Activated CD8-positive, alpha-beta memory T cell treated with anti-CD3 and anti-CD28 coated beads, Interleukin-2, amount 50 U/mL, for 24 hours (primary cell): Measurements from ENCODE around the gene PIK3C2G.
"Not testable (repeated sequence)": the region's sequence is repeated elsewhere in the genome, so short reads cannot be mapped to it uniquely, and the experiment has no call there.

Experiments used
- DNase-seq: peaks from one replicate; pipeline ENCODE4 v3.0.0-alpha.2; 2020; ENCODE audit errors: extremely low read depth

PIK3C2G gene

DNA sequence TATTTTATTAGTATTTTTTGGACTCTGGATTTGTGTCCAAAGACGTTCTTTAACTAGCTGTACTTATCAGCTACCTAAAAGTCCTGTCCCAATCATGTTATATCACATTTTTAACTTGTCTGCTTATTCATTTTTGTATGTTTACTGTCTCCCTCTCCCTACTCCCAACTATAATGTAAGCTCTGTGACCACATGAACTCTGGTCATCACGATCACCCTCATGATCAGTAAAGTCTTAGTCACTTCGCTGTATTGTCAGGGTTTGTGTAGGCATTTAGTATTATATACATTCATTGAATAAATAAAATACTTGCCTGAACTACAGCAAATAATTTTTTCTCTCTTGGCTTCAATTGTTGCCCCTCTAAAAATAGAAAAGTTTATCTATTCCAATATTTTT is 211.0 kb downstream of the PIK3C2G start:
- no peak for DNase-seq

DNA sequence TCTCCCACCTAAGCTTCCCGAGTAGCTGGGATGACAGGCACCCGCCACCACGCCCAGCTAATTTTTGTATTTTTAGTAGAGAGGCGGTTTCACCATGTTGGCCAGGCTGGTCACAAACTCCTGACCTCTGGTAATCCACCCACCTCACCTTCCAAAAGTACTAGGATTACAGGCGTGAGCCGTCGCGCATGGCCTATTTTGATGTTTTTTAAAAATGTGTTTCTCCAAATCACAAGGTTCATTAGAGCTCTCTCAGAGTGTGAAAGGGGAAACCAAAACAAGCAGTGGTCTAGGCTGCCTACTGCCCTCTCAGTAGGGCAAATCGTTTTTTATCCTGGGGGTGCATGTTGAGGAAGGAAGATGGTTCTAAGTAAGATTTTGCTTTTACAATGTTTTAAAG is 211.5 kb downstream of the PIK3C2G start:
- no peak for DNase-seq

DNA sequence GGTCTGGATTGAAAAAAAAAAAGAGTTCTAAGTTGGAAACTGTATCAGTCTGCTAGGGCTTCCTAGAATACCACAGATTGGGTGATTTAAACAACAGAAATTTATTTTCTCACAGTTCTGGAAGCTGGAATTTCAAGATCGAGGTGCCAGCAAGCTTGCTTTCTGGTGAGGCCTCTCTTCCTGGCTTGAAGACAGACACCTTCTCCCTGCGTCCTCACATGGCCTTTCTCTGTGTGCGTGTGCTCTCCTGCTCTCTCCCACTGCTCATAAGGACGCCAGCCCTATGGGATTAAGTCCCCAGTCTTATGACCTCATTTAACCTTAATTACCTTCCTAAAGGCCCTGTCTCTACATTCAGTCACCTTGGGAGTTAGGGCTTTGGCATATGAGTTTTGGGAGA is 215.5 kb downstream of the PIK3C2G start:
- no peak for DNase-seq

DNA sequence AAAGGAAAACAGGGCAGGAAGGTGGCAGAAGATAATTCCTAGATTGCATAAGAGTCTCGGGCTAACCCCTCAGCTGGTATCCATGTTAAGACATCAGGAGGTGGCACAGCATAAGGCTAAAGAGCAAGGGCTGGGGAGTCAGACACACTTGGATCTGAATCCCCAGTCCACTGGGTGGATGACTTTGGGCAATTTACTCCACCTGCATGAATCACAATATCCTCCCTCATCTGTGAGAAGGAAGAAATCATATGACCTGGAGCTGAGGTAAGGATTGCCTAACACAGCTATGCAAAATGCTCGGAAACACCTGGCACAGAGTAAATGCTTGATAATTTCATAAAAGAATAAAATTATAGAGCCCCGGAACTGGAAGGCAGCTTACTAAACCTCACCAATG is 217.9 kb downstream of the PIK3C2G start:
- DNase-seq: no peak

DNA sequence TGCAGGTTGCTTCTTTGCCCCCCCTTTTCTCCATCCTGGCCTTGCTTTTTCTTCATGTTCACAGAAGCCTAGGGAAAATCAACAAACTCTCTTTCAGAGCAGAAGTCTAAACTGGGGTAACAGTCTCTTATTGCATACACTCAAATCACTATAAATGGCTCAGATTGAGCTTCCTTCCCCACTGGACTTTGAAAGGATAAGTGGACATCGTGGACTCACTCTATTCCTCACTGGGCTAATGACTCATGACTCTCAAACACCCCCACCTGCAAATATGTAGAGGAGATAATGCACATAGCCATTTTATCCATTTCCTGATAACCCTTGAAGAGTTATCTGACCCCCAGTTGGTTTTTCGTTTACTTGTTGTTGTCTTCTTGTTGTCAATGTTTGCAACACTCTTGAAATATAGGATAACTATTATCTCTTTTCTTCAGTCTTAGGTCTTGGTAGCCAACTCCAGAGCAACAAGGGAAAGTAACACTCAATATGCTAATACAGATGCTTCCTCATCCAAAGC is 221.3 kb downstream of the PIK3C2G start:
- no peak for DNase-seq

DNA sequence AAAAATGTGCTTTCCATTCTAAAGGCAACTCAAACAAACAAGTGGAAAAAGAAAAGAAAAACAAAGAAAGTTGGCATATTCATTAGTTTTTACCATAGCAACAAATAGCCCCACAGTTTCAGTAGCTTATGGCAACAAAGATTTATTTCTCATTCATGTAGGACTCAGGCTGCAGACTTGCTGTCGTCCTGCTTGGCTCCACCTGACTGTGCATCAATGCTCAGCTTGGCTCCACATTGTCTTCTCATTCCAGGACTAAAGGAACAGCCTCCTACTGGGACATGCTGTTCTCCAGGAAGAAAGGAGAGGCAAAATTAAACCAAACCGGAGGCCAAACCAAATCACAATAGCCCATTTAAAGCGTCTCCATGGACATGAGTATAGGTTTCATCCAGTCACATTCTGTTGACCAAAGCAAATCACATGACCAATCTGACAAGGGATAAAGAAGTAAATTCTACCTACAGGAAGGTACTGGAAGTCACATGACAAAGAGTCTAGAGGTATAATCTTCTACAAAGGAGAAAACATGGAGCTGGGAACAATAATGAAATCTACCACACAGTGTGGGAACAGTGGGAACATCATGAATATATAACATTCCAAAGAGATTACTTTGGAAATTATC is 222.5 kb downstream of the PIK3C2G start:
- no peak for DNase-seq

DNA sequence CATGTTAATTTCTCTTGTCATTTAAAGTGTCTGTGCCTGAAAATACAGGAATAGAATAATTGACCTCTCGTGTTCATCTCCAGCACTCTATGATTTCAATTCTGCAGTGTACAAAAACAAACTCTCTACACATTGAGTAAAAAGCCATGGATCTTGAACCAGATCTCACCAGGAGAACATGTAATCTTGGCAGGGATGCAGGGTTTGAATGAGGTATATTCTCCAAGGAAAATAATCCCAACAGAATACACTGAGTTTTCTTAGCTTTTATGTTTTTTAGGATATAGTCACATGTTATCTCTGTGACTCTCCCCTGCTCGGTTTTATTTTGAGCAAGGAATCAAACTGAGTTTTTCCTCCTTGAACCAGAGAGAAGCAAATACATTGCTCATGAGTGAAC is 224.7 kb downstream of the PIK3C2G start:
- no peak for DNase-seq

DNA sequence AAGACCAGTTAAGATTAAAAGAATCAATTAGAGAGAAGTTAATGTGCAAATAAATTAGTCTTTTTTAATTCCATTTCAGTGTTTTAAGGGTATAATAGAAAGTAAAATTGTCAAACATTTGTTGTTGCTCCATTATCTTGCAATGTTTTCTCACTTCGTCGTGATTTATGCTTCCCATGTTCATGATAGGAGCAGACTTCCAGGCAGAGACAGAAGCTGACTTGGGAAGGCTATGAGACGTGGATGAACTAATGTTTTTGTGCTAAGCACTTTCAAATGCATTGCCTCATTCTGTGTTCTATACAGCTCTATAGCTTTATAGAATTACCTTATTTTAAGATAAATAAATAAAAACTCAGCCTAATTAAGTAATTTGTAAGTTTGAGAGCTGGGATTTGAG is 226.2 kb downstream of the PIK3C2G start:
- DNase-seq: no peak

DNA sequence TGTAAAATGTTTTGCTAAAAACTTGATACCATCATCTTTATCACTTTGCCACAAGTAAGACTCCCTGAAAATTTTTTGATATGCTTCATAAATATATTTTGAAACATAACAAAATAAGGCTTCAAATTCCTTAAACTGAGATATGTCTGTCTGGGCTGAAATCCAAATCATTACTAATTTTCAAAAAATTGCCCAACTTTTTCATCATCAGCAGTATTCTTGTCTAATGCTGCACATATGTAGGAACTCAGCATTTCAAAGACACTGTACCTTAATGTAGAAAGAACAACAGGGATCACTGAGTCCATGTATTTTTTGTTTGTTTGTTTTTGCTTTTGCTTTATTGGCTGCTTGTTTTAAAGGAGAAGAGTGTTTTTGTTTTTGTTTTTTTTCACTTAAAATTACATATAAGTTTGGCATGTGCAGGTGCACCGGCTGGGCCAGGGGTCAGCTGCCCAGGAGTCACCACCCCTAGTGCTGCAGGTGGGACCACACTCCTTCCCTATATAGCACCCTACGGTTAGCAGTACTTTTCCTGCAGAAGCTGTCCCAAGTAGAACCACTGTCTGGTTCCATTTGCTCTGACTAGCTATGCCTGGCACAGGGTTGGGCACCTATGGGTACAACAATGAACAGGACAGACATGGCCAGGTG is 231.2 kb downstream of the PIK3C2G start:
- DNase-seq: no peak

DNA sequence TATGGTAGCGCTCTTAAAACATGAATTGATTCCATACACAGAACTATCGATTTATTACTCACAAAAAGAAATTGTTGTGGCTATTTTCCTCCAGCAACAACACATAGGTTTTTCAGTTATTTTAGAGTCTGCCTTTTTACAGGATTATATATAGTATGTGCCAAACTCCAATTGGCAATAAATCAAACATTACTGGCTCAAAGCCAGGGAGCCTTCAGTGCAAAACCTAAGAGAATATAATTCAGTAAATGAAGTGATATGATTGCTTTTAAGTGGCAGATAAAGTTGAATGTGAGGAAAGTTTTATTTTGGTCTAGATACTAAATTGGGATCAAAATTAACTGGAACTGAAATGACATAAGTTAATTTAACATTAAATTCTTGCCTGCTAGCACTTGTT is 234.8 kb downstream of the PIK3C2G start:
- DNase-seq: no peak

DNA sequence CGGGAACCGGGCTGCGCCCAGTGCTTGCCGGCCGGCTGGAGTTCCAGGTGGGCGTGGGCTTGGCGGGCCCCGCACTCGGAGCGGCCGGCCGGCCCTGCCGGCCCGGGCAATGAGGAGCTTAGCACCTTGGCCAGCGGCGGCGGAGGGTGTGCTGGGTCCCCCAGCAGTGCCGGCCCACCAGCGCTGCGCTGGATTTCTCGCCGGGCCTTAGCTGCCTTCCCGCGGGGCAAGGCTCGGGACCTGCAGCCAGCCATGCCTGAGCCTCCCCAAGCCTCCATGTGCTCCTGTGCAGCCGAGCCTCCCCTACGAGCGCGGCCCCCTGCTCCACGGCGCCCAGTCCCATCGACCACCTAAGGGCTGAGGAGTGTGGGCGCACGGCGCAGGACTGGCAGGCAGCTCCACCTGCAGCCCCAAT is 238.8 kb downstream of the PIK3C2G start:
- DNase-seq: not testable (repeated sequence)

DNA sequence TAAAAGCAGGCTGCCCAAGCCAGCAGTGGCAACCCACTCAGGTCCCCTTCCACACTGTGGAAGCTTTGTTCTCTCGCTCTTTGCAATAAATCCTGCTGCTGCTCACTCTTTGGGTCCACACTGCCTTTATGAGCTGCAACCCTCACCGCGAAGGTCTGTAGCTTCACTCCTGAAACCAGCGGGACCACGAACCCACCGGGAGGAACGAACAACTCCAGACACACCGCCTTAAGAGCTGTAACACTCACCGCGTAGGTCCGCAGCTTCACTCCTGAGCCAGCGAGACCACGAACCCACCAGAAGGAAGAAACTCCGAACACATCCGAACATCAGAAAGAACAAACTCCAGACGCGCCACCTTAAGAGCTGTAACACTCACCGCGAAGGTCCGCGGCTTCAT is 239.4 kb downstream of the PIK3C2G start:
- not testable (repeated sequence) for DNase-seq

DNA sequence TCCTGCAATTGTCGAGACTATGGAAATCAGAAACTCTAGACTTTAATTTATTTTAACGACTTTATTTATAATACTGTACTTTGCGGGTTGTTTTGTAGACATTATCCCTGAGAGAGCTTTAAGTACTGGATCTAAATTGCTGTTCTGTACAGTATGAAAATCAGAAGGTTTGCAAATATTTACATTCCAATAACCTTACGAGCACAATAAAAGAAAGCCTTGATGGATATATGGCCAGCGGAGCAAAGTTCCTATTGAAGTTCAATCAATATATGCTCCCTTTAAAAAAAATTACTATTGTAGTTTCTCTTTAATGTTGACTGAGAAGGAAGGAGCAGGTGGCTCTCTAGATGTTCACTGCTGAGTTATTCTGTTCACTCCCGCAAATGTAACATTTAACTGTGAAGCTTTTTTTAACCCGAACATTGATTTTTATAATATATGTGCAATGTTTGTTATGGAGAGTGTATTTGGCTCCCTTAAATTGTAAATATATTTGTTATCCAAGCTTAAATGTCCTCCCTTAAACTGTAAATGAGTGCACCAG is 241.2 kb downstream of the PIK3C2G start:
- DNase-seq: no peak

DNA sequence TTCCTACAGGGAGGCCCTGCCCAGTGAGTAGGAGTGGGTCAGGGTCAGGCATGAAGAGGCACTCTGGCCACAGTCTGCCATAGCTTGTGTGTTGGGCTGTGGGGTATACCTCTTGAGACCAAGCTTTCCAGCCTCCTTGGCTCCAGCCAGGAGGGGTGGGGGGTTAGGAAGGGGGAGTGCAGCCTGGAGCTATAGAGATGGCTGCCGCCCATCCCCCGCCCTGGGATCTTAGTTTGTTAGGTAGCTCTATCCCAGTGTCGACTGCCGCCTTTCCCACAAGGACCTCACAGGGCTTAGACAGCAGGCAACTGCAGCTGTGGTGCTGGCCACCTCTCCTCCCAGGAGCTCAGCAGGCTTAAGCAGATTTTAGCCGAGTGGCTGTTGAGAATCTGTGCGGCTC is 260.1 kb downstream of the PIK3C2G start:
- no peak for DNase-seq

DNA sequence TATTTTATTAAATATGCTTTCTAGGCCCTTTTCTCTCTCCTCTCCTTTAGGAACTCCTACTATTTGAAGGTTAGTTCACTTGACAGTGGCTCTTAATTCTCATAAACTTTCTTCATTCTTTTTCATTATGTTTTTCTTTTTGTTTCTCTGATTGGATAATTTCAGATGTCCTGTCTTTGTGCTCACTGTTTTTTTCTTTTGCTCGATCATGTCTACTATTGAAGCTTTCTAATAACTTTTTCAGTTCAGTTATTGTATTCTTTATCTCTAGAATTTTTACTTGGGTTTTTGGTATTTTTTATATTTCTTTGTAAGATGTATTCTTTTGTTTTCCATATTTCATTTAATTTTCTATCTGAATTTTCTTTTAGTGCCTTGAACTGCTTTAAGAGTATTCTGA is 261.5 kb downstream of the PIK3C2G start:
- no peak for DNase-seq

DNA sequence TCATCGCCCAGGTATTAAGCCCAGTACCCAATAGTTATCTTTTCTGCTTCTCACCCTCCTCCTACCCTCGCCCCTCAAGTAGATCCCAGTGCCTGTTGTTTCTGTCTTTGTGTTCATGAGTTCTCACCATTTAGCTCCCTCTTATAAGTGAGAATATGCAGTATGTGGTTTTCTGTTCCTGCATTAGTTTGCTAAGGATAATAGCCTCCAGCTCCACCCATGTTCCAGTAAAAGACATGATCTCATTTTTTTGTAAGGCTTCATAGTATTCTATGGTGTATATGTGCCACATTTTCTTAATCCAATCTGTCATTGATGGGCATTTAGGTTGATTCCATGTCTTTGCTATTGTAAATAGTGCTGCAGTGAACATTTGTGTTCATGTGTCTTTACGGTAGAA is 281.2 kb downstream of the PIK3C2G start:
- DNase-seq: not testable (repeated sequence)

DNA sequence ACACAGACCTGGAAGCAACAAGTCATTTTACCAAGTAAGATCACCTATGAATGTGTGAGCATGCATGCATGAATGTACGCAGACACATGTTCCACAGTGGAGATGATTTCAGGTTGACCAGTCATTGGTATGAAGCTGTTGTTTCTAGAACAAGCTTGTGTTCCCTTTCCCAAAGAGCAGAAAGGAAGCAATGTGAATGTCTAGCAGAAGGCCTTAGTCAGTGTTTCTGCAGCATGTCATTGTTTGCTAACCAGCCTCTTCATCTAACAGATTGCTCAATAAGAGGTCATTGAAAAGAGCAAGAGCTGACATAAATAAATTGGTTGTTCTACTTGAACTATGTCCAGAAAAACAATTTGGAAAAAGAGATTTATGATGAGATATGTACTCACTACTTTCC is 285.1 kb downstream of the PIK3C2G start:
- DNase-seq: no peak

DNA sequence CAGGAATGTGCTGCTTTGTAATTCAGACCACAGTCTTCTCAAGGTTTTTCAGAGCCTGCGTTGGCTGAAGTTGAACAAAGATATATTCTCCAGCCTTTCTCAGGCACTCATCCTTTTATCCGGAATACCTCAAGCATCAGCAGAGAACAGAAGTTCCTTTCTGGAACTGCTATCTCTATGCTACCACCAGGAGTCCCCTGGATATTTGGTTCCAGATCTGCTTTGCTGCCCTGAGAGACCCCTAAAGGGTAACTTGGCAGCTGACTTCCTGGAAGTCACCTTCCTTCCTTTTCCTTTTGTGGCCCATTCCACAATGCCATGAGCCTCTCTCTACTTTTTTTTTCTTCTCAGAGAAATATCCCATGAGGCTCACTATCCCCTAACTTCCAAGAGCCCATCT is 288.3 kb downstream of the PIK3C2G start:
- DNase-seq: no peak

DNA sequence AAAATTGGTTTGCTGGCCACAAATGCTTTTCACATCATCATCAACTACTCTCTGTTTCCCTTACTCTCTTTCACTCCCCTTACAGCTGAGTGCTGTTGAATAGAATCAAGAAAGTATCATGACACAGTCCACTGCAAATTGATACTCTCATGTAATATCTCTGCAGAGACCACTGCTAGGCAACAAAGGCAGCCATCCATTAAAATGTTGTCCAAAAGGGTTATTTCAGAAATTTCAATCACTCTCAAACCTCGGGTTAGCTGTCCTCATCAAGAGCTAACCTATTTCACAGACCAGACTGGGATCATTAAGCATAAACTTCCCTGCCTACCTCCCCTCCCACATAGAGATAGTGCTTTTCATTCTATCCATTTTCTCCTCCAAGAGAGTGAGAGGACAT is 289.8 kb downstream of the PIK3C2G start:
- no peak for DNase-seq

DNA sequence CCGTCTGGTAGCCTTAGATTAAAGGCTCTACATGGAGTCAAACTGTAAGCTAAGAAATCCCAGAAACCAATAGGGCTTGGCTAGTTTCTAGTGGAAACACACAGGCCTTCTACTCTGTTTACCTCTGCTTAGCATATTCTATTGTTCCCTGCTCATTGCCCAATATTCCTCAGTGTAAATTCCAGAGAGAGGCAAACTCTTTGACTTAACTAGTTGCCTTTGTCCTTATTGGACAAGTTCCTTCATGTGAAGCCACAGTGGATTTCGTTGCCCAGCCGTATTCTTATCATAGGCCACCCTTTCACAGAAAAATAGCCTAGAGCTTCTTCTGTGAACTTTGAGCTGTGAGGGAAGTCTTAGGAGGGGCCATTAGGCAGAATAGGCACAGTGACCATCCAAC is 290.4 kb downstream of the PIK3C2G start:
- DNase-seq: no peak

DNA sequence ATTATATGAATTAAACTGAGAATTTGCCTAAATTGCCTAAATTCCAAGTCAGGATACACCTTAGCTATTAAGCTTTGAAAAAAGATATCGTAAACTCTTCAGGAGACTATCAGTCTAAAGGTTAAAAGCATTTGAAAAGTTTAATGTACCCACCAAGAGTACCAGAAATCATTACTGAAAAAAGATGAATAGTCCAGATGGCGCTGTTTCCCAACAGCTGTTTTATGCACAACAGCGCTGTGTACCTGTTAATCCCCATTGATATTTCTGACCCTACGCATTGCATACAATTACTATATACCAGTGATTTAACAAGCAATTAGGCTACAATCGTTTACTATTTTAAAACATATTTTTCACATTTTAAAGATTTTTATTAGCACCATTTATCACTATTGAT is 291.5 kb downstream of the PIK3C2G start:
- no peak for DNase-seq

DNA sequence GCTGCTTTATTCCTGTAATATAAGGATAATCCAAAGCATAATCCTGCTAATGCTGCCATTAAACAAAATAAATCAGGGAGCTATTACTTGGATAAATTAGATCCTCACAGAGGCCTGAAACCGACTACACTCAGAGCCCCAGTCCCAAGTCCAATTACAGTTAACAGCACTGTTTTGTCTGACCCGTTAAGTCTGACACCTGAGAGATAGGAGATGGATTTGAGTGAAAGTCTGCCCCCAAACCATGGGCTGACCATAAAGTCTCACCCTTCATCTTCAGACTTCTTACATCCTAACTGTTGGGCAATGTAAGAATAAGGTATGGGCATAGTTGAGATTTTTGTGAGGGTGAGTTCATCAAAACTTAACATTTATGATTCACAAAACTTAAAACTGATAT is 294.8 kb downstream of the PIK3C2G start:
- no peak for DNase-seq

DNA sequence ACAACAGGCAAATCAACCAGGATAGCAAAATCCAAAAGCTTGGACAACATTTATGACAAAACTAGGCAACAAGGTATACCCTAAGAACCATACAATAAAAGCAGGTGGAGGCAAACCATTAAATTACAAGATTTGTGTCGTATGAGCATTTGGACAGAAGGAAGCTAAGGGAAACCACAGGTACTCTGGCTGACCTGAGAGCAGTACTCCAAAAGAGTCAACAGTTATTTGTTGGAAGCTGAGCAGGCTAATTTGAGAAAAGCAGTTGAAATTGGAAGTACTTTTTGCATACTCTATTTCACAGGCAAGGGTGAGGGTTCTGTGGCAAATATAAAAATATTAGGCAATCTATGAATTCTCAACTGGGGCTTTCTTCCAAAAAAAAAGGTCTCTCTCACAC is 297.9 kb downstream of the PIK3C2G start:
- no peak for DNase-seq
